Measurements from ENCODE around the gene RPP40. TPM values are rescaled to one million over a fixed set of nuclear protein-coding genes. Genes with fewer than 3 reads are reported as not detected.

The RPP40 gene
- total RNA-seq, 1 experiment from 2014 or later: 15.9 TPM

- TF ChIP-seq, protein P1, sequence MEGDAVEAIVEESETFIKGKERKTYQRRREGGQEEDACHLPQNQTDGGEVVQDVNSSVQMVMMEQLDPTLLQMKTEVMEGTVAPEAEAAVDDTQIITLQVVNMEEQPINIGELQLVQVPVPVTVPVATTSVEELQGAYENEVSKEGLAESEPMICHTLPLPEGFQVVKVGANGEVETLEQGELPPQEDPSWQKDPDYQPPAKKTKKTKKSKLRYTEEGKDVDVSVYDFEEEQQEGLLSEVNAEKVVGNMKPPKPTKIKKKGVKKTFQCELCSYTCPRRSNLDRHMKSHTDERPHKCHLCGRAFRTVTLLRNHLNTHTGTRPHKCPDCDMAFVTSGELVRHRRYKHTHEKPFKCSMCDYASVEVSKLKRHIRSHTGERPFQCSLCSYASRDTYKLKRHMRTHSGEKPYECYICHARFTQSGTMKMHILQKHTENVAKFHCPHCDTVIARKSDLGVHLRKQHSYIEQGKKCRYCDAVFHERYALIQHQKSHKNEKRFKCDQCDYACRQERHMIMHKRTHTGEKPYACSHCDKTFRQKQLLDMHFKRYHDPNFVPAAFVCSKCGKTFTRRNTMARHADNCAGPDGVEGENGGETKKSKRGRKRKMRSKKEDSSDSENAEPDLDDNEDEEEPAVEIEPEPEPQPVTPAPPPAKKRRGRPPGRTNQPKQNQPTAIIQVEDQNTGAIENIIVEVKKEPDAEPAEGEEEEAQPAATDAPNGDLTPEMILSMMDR (IDR thresholded peaks at IDR 0.05 in 2 of 3, conservative IDR thresholded peaks at IDR 0.05 in 1 of 3; ENCODE audit: borderline replicate concordance in 1 of 3, insufficient read depth in 1 of 3, low read depth in 2 of 3, low read length in 2 of 3): no peak
- TF ChIP-seq EZH2phosphoT487 (IDR thresholded peaks at IDR 0.05; ENCODE audit: borderline replicate concordance) (no peak), RAD21 (IDR thresholded peaks at IDR 0.05; ENCODE audit: low read depth) (no peak), SRF (IDR thresholded peaks at IDR 0.05; ENCODE audit: low read depth) (no peak), REST (IDR thresholded peaks at IDR 0.05; ENCODE audit: low read depth) (no peak), EZH2 (IDR thresholded peaks at IDR 0.05) (no peak), ZFX (IDR thresholded peaks at IDR 0.05) (no peak), SP1 (IDR thresholded peaks at IDR 0.05; ENCODE audit: low read depth) (no peak), POLR2AphosphoS5 (IDR thresholded peaks at IDR 0.05; ENCODE audit: low read depth, low read length) (no peak)
Observed at GRCh38 chr6:4977468-4977867, 26.4 kb downstream of the RPP40 start (continued).

- DNase-seq (ENCODE audit: low read depth, low spot score): no peak
- Histone ChIP-seq H3K4me2 (ENCODE audit: low read length) (no peak overlapping the region), H2AFZ (ENCODE audit: low read depth, low read length, poor library complexity, severe bottlenecking) (no peak overlapping the region), H3K9me2 (ENCODE audit: insufficient read depth) (no peaks in the 10 kb centered on the region), H3K4me1 (ENCODE audit: control insufficient read depth in 1 of 2, insufficient read depth in 2 of 2, low read length in 2 of 2) (no peaks in the 10 kb centered on the region), H3K27ac (ENCODE audit: low read depth, low read length) (no peak overlapping the region), H3K27me3 (ENCODE audit: insufficient read depth, low read length) (no peaks in the 10 kb centered on the region), H4K20me1 (ENCODE audit: insufficient read depth) (no peaks in the 10 kb centered on the region), H3K9ac (ENCODE audit: low read length) (no peak overlapping the region), H3K79me2 (ENCODE audit: insufficient read depth, low read length) (no peaks in the 10 kb centered on the region), H3K4me3 (replicated peaks in 1 of 2; ENCODE audit: low read depth in 1 of 2, low read length in 2 of 2) (no peak overlapping the region), H3K36me3 (ENCODE audit: control insufficient read depth in 1 of 2, insufficient read depth in 2 of 2, low read length in 2 of 2) (no peaks in the 10 kb centered on the region), H3K9me3 (ENCODE audit: control insufficient read depth in 1 of 2, insufficient read depth in 1 of 2, low read depth in 1 of 2, low read length in 2 of 2) (peaks cover 3 to 13% of the 10 kb centered on the region in 2 experiments; a peak in 1 of 4 replicates)
- ChIA-PET RAD21 (ENCODE audit: low non-redundant PET in 1 of 2, low total read pairs in 2 of 2, uncharacterized antibody in 2 of 2, unreplicated experiment in 2 of 2) (no interaction called here), CTCF (no interaction called here), POLR2A (no interaction called here)
- TF ChIP-seq, protein P2, sequence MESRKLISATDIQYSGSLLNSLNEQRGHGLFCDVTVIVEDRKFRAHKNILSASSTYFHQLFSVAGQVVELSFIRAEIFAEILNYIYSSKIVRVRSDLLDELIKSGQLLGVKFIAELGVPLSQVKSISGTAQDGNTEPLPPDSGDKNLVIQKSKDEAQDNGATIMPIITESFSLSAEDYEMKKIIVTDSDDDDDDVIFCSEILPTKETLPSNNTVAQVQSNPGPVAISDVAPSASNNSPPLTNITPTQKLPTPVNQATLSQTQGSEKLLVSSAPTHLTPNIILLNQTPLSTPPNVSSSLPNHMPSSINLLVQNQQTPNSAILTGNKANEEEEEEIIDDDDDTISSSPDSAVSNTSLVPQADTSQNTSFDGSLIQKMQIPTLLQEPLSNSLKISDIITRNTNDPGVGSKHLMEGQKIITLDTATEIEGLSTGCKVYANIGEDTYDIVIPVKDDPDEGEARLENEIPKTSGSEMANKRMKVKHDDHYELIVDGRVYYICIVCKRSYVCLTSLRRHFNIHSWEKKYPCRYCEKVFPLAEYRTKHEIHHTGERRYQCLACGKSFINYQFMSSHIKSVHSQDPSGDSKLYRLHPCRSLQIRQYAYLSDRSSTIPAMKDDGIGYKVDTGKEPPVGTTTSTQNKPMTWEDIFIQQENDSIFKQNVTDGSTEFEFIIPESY (IDR thresholded peaks at IDR 0.05; ENCODE audit: extremely low read depth, insufficient replicate concordance, low read length): no peak
- TF ChIP-seq JUND (IDR thresholded peaks at IDR 0.05) (no peak), SIN3A (IDR thresholded peaks at IDR 0.05; ENCODE audit: low read depth) (no peak), POLR2AphosphoS5 (IDR thresholded peaks at IDR 0.05; ENCODE audit: low read depth, low read length) (no peak), ZNF274 (IDR thresholded peaks at IDR 0.05; ENCODE audit: low read depth, low read length) (no peak), REST (IDR thresholded peaks at IDR 0.05; ENCODE audit: low read depth) (no peak), RAD21 (IDR thresholded peaks at IDR 0.05; ENCODE audit: low read depth) (no peak)
- intact Hi-C loops (cut with micrococcal nuclease): no loop called here
- no TSS peak for BruUV-seq (replicated peaks)
- no peak for ATAC-seq
Observed at GRCh38 chr6:4975506-4975905, 28.3 kb downstream of the RPP40 start.
